Measurements from ENCODE around the gene HIC2. TPM values are rescaled to one million over a fixed set of nuclear protein-coding genes. Genes with fewer than 3 reads are reported as not detected.
"Not testable (repeated sequence)": the region's sequence is repeated elsewhere in the genome, so short reads cannot be mapped to it uniquely, and the experiment has no call there.

HIC2 gene
- 1.1 and 1.2 TPM in 2 replicates for polyA plus RNA-seq (2012; rRNA removed)
- polyA plus RNA-seq (2012; cell fraction: cytosol; rRNA removed), result 0.53 and 0.73 TPM in 2 replicates
- polyA plus RNA-seq (2012; cell fraction: nucleus; rRNA removed), result 4.1 and 4.5 TPM in 2 replicates

- H3K36me3 ChIP-seq (replicated peaks in 1 of 2; ENCODE audit: control insufficient read depth in 1 of 2, insufficient read depth in 2 of 2, low read length in 1 of 2); H3K4me2 ChIP-seq; POLR2A ChIA-PET; H3K4me1 ChIP-seq (ENCODE audit: control insufficient read depth in 1 of 2, insufficient read depth in 2 of 2, low read depth in 1 of 2, low read length in 1 of 2); H4K20me1 ChIP-seq (ENCODE audit: insufficient read depth); H3K27ac ChIP-seq (ENCODE audit: low read depth in 2 of 2, low read length in 1 of 2); H3K9me3 ChIP-seq; DNase-seq; H3K9ac ChIP-seq; CTCF ChIA-PET; H3K9me2 ChIP-seq; H3K79me2 ChIP-seq (ENCODE audit: insufficient read depth); H2AFZ ChIP-seq (ENCODE audit: low read depth); H3F3A ChIP-seq (replicated peaks; ENCODE audit: insufficient read depth); H3K27me3 ChIP-seq (ENCODE audit: insufficient read depth): not testable (repeated sequence)
- WGBS (ENCODE audit: low lambda C conversion rate), result no CpG with 5 or more reads among the region's 81 CpGs
- peak within 1 kb of the TSS; percentile 41 to 43; a peak in 3 of 4 replicates for H3K4me3 ChIP-seq (ENCODE audit: low read depth in 2 of 2, low read length in 1 of 2)
Observed at GRCh38 chr22:21417227-21417746, at the start of gene HIC2. HIC2 (plus strand) TSS chr22:21417371; CDS start chr22:21442832, 25,461 bp downstream.

- H2AFZ ChIP-seq (ENCODE audit: low read depth); CTCF ChIA-PET; H3K36me3 ChIP-seq (replicated peaks in 1 of 2; ENCODE audit: control insufficient read depth in 1 of 2, insufficient read depth in 2 of 2, low read length in 1 of 2); DNase-seq; H3K4me3 ChIP-seq (ENCODE audit: low read depth in 2 of 2, low read length in 1 of 2); H3K9me2 ChIP-seq; H3K4me2 ChIP-seq; POLR2A ChIA-PET; H3K79me2 ChIP-seq (ENCODE audit: insufficient read depth); H3K27ac ChIP-seq (ENCODE audit: low read depth in 2 of 2, low read length in 1 of 2); H3K9ac ChIP-seq; H4K20me1 ChIP-seq (ENCODE audit: insufficient read depth); H3F3A ChIP-seq (replicated peaks; ENCODE audit: insufficient read depth); H3K9me3 ChIP-seq; H3K4me1 ChIP-seq (ENCODE audit: control insufficient read depth in 1 of 2, insufficient read depth in 2 of 2, low read depth in 1 of 2, low read length in 1 of 2); H3K27me3 ChIP-seq (ENCODE audit: insufficient read depth): not testable (repeated sequence)
- WGBS (ENCODE audit: low lambda C conversion rate), result 40% methylated on average over 1 of the region's 12 CpGs
Observed at GRCh38 chr22:21368603-21369310, 48.4 kb upstream of the HIC2 start.

GRCh38 chr22:21375880-21376279 lies 41.3 kb upstream of the HIC2 start:
- H3K4me2 ChIP-seq; H3K79me2 ChIP-seq (ENCODE audit: insufficient read depth); H3K27me3 ChIP-seq (ENCODE audit: insufficient read depth); H3K27ac ChIP-seq (ENCODE audit: low read depth in 2 of 2, low read length in 1 of 2); POLR2A ChIA-PET; H3K9ac ChIP-seq; H3K36me3 ChIP-seq (replicated peaks in 1 of 2; ENCODE audit: control insufficient read depth in 1 of 2, insufficient read depth in 2 of 2, low read length in 1 of 2); H3K4me3 ChIP-seq (ENCODE audit: low read depth in 2 of 2, low read length in 1 of 2); H3K9me3 ChIP-seq; H3F3A ChIP-seq (replicated peaks; ENCODE audit: insufficient read depth); H3K9me2 ChIP-seq; DNase-seq; H2AFZ ChIP-seq (ENCODE audit: low read depth); CTCF ChIA-PET; H3K4me1 ChIP-seq (ENCODE audit: control insufficient read depth in 1 of 2, insufficient read depth in 2 of 2, low read depth in 1 of 2, low read length in 1 of 2); H4K20me1 ChIP-seq (ENCODE audit: insufficient read depth): not testable (repeated sequence)
- no CpG with 5 or more reads among the region's 4 CpGs for WGBS (ENCODE audit: low lambda C conversion rate)

GRCh38 chr22:21383701-21384467 lies 33.3 kb upstream of the HIC2 start, which contains the start of gene RIMBP3B:
RIMBP3B (plus strand) TSS chr22:21383751; CDS start chr22:21383859, 108 bp downstream.
- H3K36me3 ChIP-seq (replicated peaks in 1 of 2; ENCODE audit: control insufficient read depth in 1 of 2, insufficient read depth in 2 of 2, low read length in 1 of 2); H3K9me3 ChIP-seq; H3K4me3 ChIP-seq (ENCODE audit: low read depth in 2 of 2, low read length in 1 of 2); H2AFZ ChIP-seq (ENCODE audit: low read depth); POLR2A ChIA-PET; H3K9me2 ChIP-seq; H3K27me3 ChIP-seq (ENCODE audit: insufficient read depth); H3K27ac ChIP-seq (ENCODE audit: low read depth in 2 of 2, low read length in 1 of 2); CTCF ChIA-PET; H3F3A ChIP-seq (replicated peaks; ENCODE audit: insufficient read depth); H3K4me1 ChIP-seq (ENCODE audit: control insufficient read depth in 1 of 2, insufficient read depth in 2 of 2, low read depth in 1 of 2, low read length in 1 of 2); DNase-seq; H4K20me1 ChIP-seq (ENCODE audit: insufficient read depth); H3K4me2 ChIP-seq; H3K9ac ChIP-seq; H3K79me2 ChIP-seq (ENCODE audit: insufficient read depth): not testable (repeated sequence)
- WGBS (ENCODE audit: low lambda C conversion rate), result no CpG with 5 or more reads among the region's 91 CpGs

GRCh38 chr22:21384468-21385357 lies 32.5 kb upstream of the HIC2 start:
- H3K9me3 ChIP-seq; H3K27ac ChIP-seq (ENCODE audit: low read depth in 2 of 2, low read length in 1 of 2); H3K27me3 ChIP-seq (ENCODE audit: insufficient read depth); CTCF ChIA-PET; H3K9me2 ChIP-seq; H3K4me1 ChIP-seq (ENCODE audit: control insufficient read depth in 1 of 2, insufficient read depth in 2 of 2, low read depth in 1 of 2, low read length in 1 of 2); H3K9ac ChIP-seq; DNase-seq; H3K79me2 ChIP-seq (ENCODE audit: insufficient read depth); H3K36me3 ChIP-seq (replicated peaks in 1 of 2; ENCODE audit: control insufficient read depth in 1 of 2, insufficient read depth in 2 of 2, low read length in 1 of 2); H3F3A ChIP-seq (replicated peaks; ENCODE audit: insufficient read depth); H3K4me2 ChIP-seq; H4K20me1 ChIP-seq (ENCODE audit: insufficient read depth); H3K4me3 ChIP-seq (ENCODE audit: low read depth in 2 of 2, low read length in 1 of 2); H2AFZ ChIP-seq (ENCODE audit: low read depth); POLR2A ChIA-PET: not testable (repeated sequence)
- no CpG with 5 or more reads among the region's 79 CpGs for WGBS (ENCODE audit: low lambda C conversion rate)

- H3F3A ChIP-seq (replicated peaks; ENCODE audit: insufficient read depth); H3K36me3 ChIP-seq (replicated peaks in 1 of 2; ENCODE audit: control insufficient read depth in 1 of 2, insufficient read depth in 2 of 2, low read length in 1 of 2); CTCF ChIA-PET; H3K79me2 ChIP-seq (ENCODE audit: insufficient read depth); H3K27me3 ChIP-seq (ENCODE audit: insufficient read depth); H3K4me3 ChIP-seq (ENCODE audit: low read depth in 2 of 2, low read length in 1 of 2); H2AFZ ChIP-seq (ENCODE audit: low read depth); H3K4me1 ChIP-seq (ENCODE audit: control insufficient read depth in 1 of 2, insufficient read depth in 2 of 2, low read depth in 1 of 2, low read length in 1 of 2); H3K4me2 ChIP-seq; H3K27ac ChIP-seq (ENCODE audit: low read depth in 2 of 2, low read length in 1 of 2); H4K20me1 ChIP-seq (ENCODE audit: insufficient read depth); H3K9me3 ChIP-seq; DNase-seq; H3K9ac ChIP-seq; POLR2A ChIA-PET; H3K9me2 ChIP-seq: not testable (repeated sequence)
- WGBS (ENCODE audit: low lambda C conversion rate), result no CpG with 5 or more reads among the region's 7 CpGs
Observed at GRCh38 chr22:21389480-21389879, 27.7 kb upstream of the HIC2 start.
